Activated B cell treated with CpG ODN at 0.5 μM for 24 hours (primary cell): ENCODE data around the gene GIMAP2. TPM values are rescaled to one million over a fixed set of nuclear protein-coding genes. Genes with fewer than 3 reads are reported as not detected.

Experiments used
- ATAC-seq: fragments of 200-7000 bp; cut with Tn5 transposase; one replicate; pipeline ENCODE4 v1.10.0; 2021; ENCODE audit warnings: low read depth, mild to moderate bottlenecking, moderate library complexity
- CTCF ChIA-PET: fragments of 350-600 bp; sonication (Branson Sonifier 250); formaldehyde crosslinking; loops from one replicate; lab custom pipeline; 2021; ENCODE audit warnings: antibody characterized with exemption; lab: Charles Lee
- POLR2A ChIA-PET: fragments of 350-600 bp; sonication (Branson Sonifier 250); formaldehyde crosslinking; loops from one replicate; lab custom pipeline; 2021; ENCODE audit warnings: antibody characterized with exemption; lab: Charles Lee
- DNase-seq: peaks from one replicate; pipeline ENCODE4 v3.0.0; 2022
- H3K27ac Mint-ChIP-seq: one replicate; pipeline ENCODE4 v1.8.0; 2020; ENCODE audit warnings: mixed read lengths
- H3K27me3 Mint-ChIP-seq: one replicate; pipeline ENCODE4 v1.8.0; 2021; ENCODE audit warnings: mixed read lengths
- H3K36me3 Mint-ChIP-seq: one replicate; pipeline ENCODE4 v1.8.0; 2021; ENCODE audit warnings: low read depth, mixed read lengths
- H3K4me1 Mint-ChIP-seq: one replicate; pipeline ENCODE4 v1.8.0; 2021; ENCODE audit warnings: mixed read lengths
- H3K4me3 Mint-ChIP-seq: one replicate; pipeline ENCODE4 v1.8.0; 2020; ENCODE audit warnings: mild to moderate bottlenecking, mixed read lengths
- H3K9me3 Mint-ChIP-seq: one replicate; pipeline ENCODE4 v1.8.0; 2020; ENCODE audit warnings: mixed read lengths
- intact Hi-C: fragments of 100-400 bp; cut with micrococcal nuclease; formaldehyde crosslinking; loops from one replicate; pipeline ENCODE4 v1.15.1; 2024
- total RNA-seq: library from RNA; stranded (reverse); gene quantifications from 2 replicates; pipeline ENCODE4 v1.2.3, GENCODE V29; 2022
- TF ChIP-seq, protein P1 (sequence below): fragments of 200-600 bp; IDR thresholded peaks from one replicate; pipeline ENCODE4 v1.8.0; 2022; ENCODE audit warnings: antibody characterized with exemption, mild to moderate bottlenecking

GIMAP2 gene
- total RNA-seq, 1 donor from 2014 or later: 19.5 TPM

DNA sequence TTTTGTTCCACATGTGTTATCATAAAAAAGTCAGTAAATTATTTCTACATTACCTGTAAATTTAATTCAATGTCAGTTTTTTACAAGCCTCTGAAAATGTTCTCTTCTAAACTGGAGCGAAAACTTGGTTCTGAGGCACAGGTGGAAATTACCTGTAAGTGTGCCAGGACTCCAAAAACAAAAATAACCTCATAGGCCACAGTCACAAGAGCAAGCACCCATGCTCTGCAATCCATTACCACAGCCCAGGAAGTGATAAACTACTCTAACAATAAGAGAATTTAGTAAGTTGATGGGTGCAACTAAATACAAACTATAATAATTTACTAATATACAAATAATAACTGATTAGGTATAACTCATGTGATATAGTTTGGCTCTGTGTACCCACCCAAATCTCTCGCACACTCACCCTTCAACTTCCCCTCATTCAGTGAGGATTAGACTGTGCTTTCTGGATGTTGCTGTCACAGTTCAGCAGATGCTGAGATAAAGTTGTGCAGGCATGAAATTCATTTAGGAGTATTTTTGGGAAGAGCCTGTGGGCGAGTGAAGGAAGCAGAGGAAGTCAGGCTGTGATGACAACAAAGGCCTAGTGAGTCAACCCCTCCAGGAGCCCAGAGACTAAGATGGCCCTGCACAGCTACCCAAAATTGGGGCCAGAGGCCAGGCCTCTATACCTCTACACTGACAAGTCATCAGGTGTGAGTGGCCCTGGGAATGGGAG lies 37.0 kb upstream of the GIMAP2 start:
- no peak overlapping the region for H3K4me3 Mint-ChIP-seq
- ATAC-seq (no peak), DNase-seq (no peak)
- ChIA-PET CTCF (no interaction called here), POLR2A (no interaction called here)
- peaks cover under 1% of the 10 kb centered on the region for H3K27me3 Mint-ChIP-seq
- no peak overlapping the region for H3K27ac Mint-ChIP-seq
- no peaks in the 10 kb centered on the region for H3K36me3 Mint-ChIP-seq
- TF ChIP-seq, protein P1, sequence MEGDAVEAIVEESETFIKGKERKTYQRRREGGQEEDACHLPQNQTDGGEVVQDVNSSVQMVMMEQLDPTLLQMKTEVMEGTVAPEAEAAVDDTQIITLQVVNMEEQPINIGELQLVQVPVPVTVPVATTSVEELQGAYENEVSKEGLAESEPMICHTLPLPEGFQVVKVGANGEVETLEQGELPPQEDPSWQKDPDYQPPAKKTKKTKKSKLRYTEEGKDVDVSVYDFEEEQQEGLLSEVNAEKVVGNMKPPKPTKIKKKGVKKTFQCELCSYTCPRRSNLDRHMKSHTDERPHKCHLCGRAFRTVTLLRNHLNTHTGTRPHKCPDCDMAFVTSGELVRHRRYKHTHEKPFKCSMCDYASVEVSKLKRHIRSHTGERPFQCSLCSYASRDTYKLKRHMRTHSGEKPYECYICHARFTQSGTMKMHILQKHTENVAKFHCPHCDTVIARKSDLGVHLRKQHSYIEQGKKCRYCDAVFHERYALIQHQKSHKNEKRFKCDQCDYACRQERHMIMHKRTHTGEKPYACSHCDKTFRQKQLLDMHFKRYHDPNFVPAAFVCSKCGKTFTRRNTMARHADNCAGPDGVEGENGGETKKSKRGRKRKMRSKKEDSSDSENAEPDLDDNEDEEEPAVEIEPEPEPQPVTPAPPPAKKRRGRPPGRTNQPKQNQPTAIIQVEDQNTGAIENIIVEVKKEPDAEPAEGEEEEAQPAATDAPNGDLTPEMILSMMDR: no peak
- intact Hi-C loops: no loop called here
- H3K4me1 Mint-ChIP-seq: no peaks in the 10 kb centered on the region
- H3K9me3 Mint-ChIP-seq: peaks cover 3% of the 10 kb centered on the region

DNA sequence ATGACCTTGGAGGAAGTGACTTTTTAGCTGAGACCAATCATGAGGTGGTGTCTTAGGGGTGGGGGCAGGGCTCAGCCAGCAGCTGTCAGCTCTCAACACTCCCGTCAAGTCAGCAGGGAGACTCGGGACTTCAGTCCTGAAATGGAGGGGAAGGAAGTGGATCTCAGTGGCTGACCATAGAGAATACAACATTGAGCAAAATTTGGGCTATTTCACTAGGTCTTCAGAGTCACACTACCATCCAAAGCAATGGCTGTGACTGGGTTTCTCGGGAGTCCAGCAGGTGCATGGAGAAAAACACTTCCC lies 36.5 kb upstream of the GIMAP2 start:
- DNase-seq (no peak), ATAC-seq (no peak)
- Mint-ChIP-seq H3K27ac (no peak overlapping the region), H3K36me3 (no peaks in the 10 kb centered on the region), H3K9me3 (peaks cover 3% of the 10 kb centered on the region), H3K4me3 (no peak overlapping the region), H3K27me3 (peaks cover 2% of the 10 kb centered on the region), H3K4me1 (no peaks in the 10 kb centered on the region)
- ChIA-PET CTCF (no interaction called here), POLR2A (no interaction called here)
- TF ChIP-seq, protein P1: no peak
- intact Hi-C loops: no loop called here

DNA sequence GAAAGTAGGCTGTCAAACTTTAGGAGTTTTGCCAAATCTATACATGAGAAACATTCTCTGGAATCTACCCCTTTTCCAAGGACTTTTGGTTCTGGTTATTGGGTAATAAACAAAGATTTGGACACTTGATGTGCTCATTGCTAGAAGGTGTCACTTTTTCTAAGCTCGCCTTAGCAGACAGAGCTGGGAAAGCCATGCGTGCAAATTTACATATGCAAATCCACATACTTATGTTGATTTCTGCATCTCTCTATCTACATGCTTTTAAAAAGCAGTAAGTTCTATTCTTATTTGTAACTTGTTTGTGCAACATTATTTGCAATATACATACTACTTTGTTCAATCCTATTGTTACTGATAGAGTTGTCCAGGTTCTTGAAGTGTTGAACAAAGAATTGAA lies 30.8 kb upstream of the GIMAP2 start:
- TF ChIP-seq, protein P1: no peak
- Mint-ChIP-seq H3K9me3 (peaks cover 3% of the 10 kb centered on the region), H3K27ac (no peak overlapping the region), H3K27me3 (peaks cover 4% of the 10 kb centered on the region), H3K36me3 (no peaks in the 10 kb centered on the region), H3K4me3 (no peak overlapping the region), H3K4me1 (no peaks in the 10 kb centered on the region)
- no peak for DNase-seq
- no peak for ATAC-seq
- ChIA-PET CTCF (no interaction called here), POLR2A (no interaction called here)
- intact Hi-C loops: no loop called here

DNA sequence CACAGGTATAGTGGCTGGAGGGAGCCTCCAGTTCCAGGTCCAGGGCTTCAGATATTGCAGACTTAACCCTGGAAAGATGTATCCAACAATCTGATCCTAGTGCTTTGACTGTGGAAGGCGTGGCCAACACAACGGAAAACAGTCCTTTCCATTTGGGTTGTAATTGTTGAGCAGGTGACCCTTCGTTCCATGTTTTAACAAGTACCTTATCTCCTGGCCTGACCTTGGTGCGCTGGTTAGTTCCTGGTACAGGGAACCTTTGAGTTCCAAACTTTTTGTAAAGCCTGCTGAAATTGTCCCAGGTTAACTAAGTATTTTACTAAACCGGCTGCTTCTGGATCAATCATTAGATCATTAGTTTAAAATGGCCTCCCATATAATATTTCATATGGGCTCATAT lies 29.5 kb upstream of the GIMAP2 start:
- DNase-seq: no peak
- Mint-ChIP-seq H3K4me1 (no peaks in the 10 kb centered on the region), H3K36me3 (no peaks in the 10 kb centered on the region), H3K27ac (no peak overlapping the region), H3K4me3 (no peak overlapping the region), H3K27me3 (peaks cover 4% of the 10 kb centered on the region), H3K9me3 (peaks cover 3% of the 10 kb centered on the region)
- no peak for ATAC-seq
- POLR2A ChIA-PET: no interaction called here
- intact Hi-C loops: no loop called here
- TF ChIP-seq, protein P1: no peak
- CTCF ChIA-PET: no interaction called here

DNA sequence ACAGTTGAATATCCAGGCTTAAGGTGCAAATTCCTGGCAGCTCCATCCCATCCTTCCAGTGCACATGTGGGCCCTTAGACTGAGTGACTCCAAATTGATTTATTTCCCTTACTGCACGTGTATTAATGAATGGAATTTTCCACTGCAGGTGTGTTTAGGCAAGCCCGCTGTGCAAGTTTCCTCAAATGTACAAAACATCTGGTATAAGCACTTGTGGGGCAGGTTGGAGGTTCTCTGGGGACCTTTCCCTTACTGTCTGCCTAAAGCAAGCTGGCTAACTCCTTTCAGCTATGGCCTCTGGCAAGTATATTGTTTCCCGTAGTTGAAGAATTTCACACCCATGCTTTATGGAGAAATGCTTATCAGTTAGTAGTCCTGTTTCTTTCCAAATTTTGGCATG lies 28.0 kb upstream of the GIMAP2 start:
- intact Hi-C loops: no loop called here
- peaks cover 3% of the 10 kb centered on the region for H3K9me3 Mint-ChIP-seq
- ATAC-seq (no peak), DNase-seq (no peak)
- no peaks in the 10 kb centered on the region for H3K4me1 Mint-ChIP-seq
- TF ChIP-seq, protein P1: no peak
- H3K27me3 Mint-ChIP-seq: peaks cover 4% of the 10 kb centered on the region
- H3K27ac Mint-ChIP-seq: no peak overlapping the region
- H3K4me3 Mint-ChIP-seq: no peak overlapping the region
- ChIA-PET POLR2A (no interaction called here), CTCF (no interaction called here)
- no peaks in the 10 kb centered on the region for H3K36me3 Mint-ChIP-seq
